ENCODE measurements around the gene ADCY4. TPM values are rescaled to one million over a fixed set of nuclear protein-coding genes. Genes with fewer than 3 reads are reported as not detected.

Gene ADCY4
- total RNA-seq, 1 experiment from 2014 or later = 0.86 TPM

DNA sequence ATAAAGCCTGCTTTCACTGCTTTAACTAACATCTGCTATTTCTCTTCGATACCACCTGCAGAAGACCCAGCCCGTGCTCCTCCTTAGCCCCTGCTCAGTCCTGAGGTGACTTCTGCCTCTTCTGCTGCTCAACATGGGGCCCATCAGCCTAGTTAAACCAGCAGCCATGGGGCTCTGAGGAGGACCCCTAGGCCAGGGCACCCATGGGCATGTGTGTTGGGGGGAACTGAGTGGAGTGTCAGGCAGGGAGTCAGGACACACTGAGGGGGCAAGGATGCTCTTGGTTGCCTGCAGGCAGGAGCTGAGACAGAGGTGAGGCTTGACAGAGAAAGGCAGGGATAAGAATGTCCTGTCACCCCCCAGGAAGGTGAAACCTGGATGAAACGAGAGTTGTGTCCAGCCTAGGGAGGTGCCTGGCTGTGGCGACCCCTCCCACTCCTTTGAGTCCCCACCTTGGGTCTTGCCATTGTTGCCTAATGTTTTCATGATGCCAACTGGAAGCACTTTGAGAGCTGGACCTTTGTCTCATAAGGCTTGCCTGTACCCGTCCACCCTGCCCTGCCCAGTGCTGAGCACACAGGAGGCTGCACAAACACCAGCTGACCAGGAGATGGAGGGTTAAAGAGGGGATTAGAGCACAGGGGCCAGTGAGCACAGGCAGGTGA is 50.9 kb downstream of the ADCY4 start:
- H3K27me3 ChIP-seq (ENCODE audit: insufficient read depth, low read length) = no peaks in the 10 kb centered on the region
- intact Hi-C loops (cut with micrococcal nuclease) = no loop called here
- no peaks in the 10 kb centered on the region for H3K9me2 ChIP-seq (ENCODE audit: insufficient read depth)
- no peaks in the 10 kb centered on the region for H3K36me3 ChIP-seq (ENCODE audit: control insufficient read depth in 1 of 2, insufficient read depth in 2 of 2, low read length in 2 of 2)
- ChIA-PET CTCF (interaction anchor here (1.2 to 1.3 kb wide), 2 partner anchors 14 to 24 kb away, joined by 4 read pairs; partner anchors contain the start of gene CIDEB), POLR2A (interaction anchor here (0.6 kb wide), 1 partner anchor 42 kb away, joined by 3 read pairs; the partner anchor contains the start of gene TINF2), RAD21 (ENCODE audit: low non-redundant PET in 1 of 2, low total read pairs in 2 of 2, uncharacterized antibody in 2 of 2, unreplicated experiment in 2 of 2) (no interaction called here)
- TF ChIP-seq TCF7L2 (IDR thresholded peaks at IDR 0.05; ENCODE audit: borderline replicate concordance, extremely low read depth, insufficient read depth, insufficient read length) (no peak), RAD21 (IDR thresholded peaks at IDR 0.05; ENCODE audit: low read depth) (no peak), FOSL1 (IDR thresholded peaks at IDR 0.05; ENCODE audit: low read depth) (no peak), EZH2phosphoT487 (IDR thresholded peaks at IDR 0.05; ENCODE audit: borderline replicate concordance) (no peak), CBX3 (IDR thresholded peaks at IDR 0.05; ENCODE audit: low read depth) (no peak), CEBPB (IDR thresholded peaks at IDR 0.05; ENCODE audit: low read depth) (no peak)
- TF ChIP-seq, protein P1, sequence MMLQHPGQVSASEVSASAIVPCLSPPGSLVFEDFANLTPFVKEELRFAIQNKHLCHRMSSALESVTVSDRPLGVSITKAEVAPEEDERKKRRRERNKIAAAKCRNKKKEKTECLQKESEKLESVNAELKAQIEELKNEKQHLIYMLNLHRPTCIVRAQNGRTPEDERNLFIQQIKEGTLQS (IDR thresholded peaks at IDR 0.05) = no peak
- TF ChIP-seq, protein P2, sequence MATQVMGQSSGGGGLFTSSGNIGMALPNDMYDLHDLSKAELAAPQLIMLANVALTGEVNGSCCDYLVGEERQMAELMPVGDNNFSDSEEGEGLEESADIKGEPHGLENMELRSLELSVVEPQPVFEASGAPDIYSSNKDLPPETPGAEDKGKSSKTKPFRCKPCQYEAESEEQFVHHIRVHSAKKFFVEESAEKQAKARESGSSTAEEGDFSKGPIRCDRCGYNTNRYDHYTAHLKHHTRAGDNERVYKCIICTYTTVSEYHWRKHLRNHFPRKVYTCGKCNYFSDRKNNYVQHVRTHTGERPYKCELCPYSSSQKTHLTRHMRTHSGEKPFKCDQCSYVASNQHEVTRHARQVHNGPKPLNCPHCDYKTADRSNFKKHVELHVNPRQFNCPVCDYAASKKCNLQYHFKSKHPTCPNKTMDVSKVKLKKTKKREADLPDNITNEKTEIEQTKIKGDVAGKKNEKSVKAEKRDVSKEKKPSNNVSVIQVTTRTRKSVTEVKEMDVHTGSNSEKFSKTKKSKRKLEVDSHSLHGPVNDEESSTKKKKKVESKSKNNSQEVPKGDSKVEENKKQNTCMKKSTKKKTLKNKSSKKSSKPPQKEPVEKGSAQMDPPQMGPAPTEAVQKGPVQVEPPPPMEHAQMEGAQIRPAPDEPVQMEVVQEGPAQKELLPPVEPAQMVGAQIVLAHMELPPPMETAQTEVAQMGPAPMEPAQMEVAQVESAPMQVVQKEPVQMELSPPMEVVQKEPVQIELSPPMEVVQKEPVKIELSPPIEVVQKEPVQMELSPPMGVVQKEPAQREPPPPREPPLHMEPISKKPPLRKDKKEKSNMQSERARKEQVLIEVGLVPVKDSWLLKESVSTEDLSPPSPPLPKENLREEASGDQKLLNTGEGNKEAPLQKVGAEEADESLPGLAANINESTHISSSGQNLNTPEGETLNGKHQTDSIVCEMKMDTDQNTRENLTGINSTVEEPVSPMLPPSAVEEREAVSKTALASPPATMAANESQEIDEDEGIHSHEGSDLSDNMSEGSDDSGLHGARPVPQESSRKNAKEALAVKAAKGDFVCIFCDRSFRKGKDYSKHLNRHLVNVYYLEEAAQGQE (IDR thresholded peaks at IDR 0.05; ENCODE audit: low read depth) = no peak
- TF ChIP-seq, protein P3, sequence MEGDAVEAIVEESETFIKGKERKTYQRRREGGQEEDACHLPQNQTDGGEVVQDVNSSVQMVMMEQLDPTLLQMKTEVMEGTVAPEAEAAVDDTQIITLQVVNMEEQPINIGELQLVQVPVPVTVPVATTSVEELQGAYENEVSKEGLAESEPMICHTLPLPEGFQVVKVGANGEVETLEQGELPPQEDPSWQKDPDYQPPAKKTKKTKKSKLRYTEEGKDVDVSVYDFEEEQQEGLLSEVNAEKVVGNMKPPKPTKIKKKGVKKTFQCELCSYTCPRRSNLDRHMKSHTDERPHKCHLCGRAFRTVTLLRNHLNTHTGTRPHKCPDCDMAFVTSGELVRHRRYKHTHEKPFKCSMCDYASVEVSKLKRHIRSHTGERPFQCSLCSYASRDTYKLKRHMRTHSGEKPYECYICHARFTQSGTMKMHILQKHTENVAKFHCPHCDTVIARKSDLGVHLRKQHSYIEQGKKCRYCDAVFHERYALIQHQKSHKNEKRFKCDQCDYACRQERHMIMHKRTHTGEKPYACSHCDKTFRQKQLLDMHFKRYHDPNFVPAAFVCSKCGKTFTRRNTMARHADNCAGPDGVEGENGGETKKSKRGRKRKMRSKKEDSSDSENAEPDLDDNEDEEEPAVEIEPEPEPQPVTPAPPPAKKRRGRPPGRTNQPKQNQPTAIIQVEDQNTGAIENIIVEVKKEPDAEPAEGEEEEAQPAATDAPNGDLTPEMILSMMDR (IDR thresholded peaks at IDR 0.05 in 2 of 3, conservative IDR thresholded peaks at IDR 0.05 in 1 of 3; ENCODE audit: borderline replicate concordance in 1 of 3, insufficient read depth in 1 of 3, low read depth in 2 of 3, low read length in 2 of 3) = no peak
- no peaks in the 10 kb centered on the region for H3K4me1 ChIP-seq (ENCODE audit: control insufficient read depth in 1 of 2, insufficient read depth in 2 of 2, low read length in 2 of 2)
- H3K4me2 ChIP-seq (ENCODE audit: low read length) = no peak overlapping the region
- no TSS peak for BruUV-seq (replicated peaks)
- H3K27ac ChIP-seq (ENCODE audit: low read depth, low read length) = no peak overlapping the region
- H3K9me3 ChIP-seq (ENCODE audit: control insufficient read depth in 1 of 2, insufficient read depth in 1 of 2, low read depth in 1 of 2, low read length in 2 of 2) = no peaks in the 10 kb centered on the region
- H2AFZ ChIP-seq (ENCODE audit: low read depth, low read length, poor library complexity, severe bottlenecking) = no peak overlapping the region
- ATAC-seq (no peak), DNase-seq (ENCODE audit: low read depth, low spot score) (no peak)
- H4K20me1 ChIP-seq (ENCODE audit: insufficient read depth) = no peaks in the 10 kb centered on the region
- H3K9ac ChIP-seq (ENCODE audit: low read length) = no peak overlapping the region
- no peaks in the 10 kb centered on the region for H3K79me2 ChIP-seq (ENCODE audit: insufficient read depth, low read length)
- H3K4me3 ChIP-seq (replicated peaks in 1 of 2; ENCODE audit: low read depth in 1 of 2, low read length in 2 of 2) = no peak overlapping the region
